Activated CD4-positive, alpha-beta memory T cell treated with anti-CD3 and anti-CD28 coated beads, Interleukin-2, amount 10 ng/mL, durations not matched to agents 7 days and 5 days (primary cell): ENCODE data around the gene SBNO2. TPM values are rescaled to one million over a fixed set of nuclear protein-coding genes. Genes with fewer than 3 reads are reported as not detected.

Experiments
- CTCF ChIA-PET: fragments of 350-600 bp; sonication (Branson Sonifier 250); formaldehyde crosslinking; loops from one replicate; lab custom pipeline; 2021; ENCODE audit warnings: antibody characterized with exemption, inconsistent platforms; lab: Charles Lee
- POLR2A ChIA-PET: fragments of 350-600 bp; sonication (Branson Sonifier 250); formaldehyde crosslinking; loops from one replicate; lab custom pipeline; 2021; ENCODE audit warnings: antibody characterized with exemption; lab: Charles Lee
- DNase-seq: peaks from one replicate; pipeline ENCODE4 v3.0.0-alpha.2; 2020
- H3K27ac Mint-ChIP-seq: one replicate; pipeline ENCODE4 v1.8.0; 2021; ENCODE audit warnings: mild to moderate bottlenecking, mixed read lengths
- H3K27me3 Mint-ChIP-seq: one replicate; pipeline ENCODE4 v1.8.0; 2021; ENCODE audit warnings: mixed read lengths
- H3K36me3 Mint-ChIP-seq: one replicate; pipeline ENCODE4 v1.8.0; 2021; ENCODE audit warnings: low read depth, mixed read lengths
- H3K4me1 Mint-ChIP-seq: one replicate; pipeline ENCODE4 v1.8.0; 2021; ENCODE audit warnings: mixed read lengths
- H3K4me3 Mint-ChIP-seq: one replicate; pipeline ENCODE4 v1.8.0; 2021; ENCODE audit warnings: mild to moderate bottlenecking, mixed read lengths
- H3K9me3 Mint-ChIP-seq: one replicate; pipeline ENCODE4 v1.8.0; 2021; ENCODE audit warnings: mixed read lengths
- total RNA-seq, 2 experiments: library from RNA; stranded (reverse); gene quantifications; one replicate each; pipeline ENCODE4 v1.2.3, GENCODE V29; 2021

SBNO2 gene
- total RNA-seq, 2 experiments from 2014 or later: 94.4 to 98.2 TPM

GRCh38 chr19:1066748-1067340, 107.2 kb downstream of the SBNO2 start, which contains the start of gene ARHGAP45:
Gene ARHGAP45 (plus strand): TSS chr19:1067167. CDS start chr19:1067406, 239 bp downstream.
- ChIA-PET POLR2A (interaction anchor here (1.0 to 6.0 kb wide), 26 partner anchors 9 to 203 kb away, joined by 3 to 334 read pairs (median 7); partner anchors contain the start of genes ABCA7, CBARP, CIRBP and CNN2), CTCF (interaction anchor here (0.6 to 4.6 kb wide), 14 partner anchors 9 to 199 kb away, joined by 3 to 56 read pairs (median 4); partner anchors contain the start of genes ABCA7 and WDR18)
- Mint-ChIP-seq H3K27ac (peak within 1 kb of the TSS; percentile 92), H3K27me3 (no peaks in the 10 kb centered on the region), H3K36me3 (peaks cover 30% of the 10 kb centered on the region), H3K4me3 (peak within 1 kb of the TSS; percentile 97), H3K9me3 (no peaks in the 10 kb centered on the region), H3K4me1 (peaks cover 48% of the 10 kb centered on the region)
- DNase-seq: peak; percentile 88

GRCh38 chr19:1066251-1066747, 107.8 kb downstream of the SBNO2 start:
- Mint-ChIP-seq H3K36me3 (peaks cover 27% of the 10 kb centered on the region), H3K27me3 (no peaks in the 10 kb centered on the region), H3K27ac (no peak overlapping the region), H3K4me1 (peaks cover 45% of the 10 kb centered on the region), H3K4me3 (peak overlapping the region; percentile 64), H3K9me3 (no peaks in the 10 kb centered on the region)
- CTCF ChIA-PET: interaction anchor here (0.8 to 4.6 kb wide), 7 partner anchors 9 to 200 kb away, joined by 3 to 56 read pairs (median 4); no protein-coding TSS in a partner anchor
- POLR2A ChIA-PET: interaction anchor here (1.0 to 6.0 kb wide), 18 partner anchors 8 to 203 kb away, joined by 3 to 334 read pairs (median 10); partner anchors contain the start of genes ABCA7, CIRBP, CNN2 and GPX4
- DNase-seq: no peak

GRCh38 chr19:1065606-1066109, 108.4 kb downstream of the SBNO2 start:
- H3K4me1 Mint-ChIP-seq: peaks cover 45% of the 10 kb centered on the region
- ChIA-PET CTCF (interaction anchor here (1.2 to 4.6 kb wide), 3 partner anchors 10 to 29 kb away, joined by 3 to 56 read pairs (median 6); no protein-coding TSS in a partner anchor), POLR2A (interaction anchor here (0.7 to 6.0 kb wide), 8 partner anchors 16 to 204 kb away, joined by 3 to 334 read pairs (median 20); partner anchors contain the start of genes CNN2, GPX4, RNU6-2 and TMEM259)
- no peaks in the 10 kb centered on the region for H3K27me3 Mint-ChIP-seq
- no peak for DNase-seq
- H3K4me3 Mint-ChIP-seq: peak overlapping the region; percentile 47
- H3K36me3 Mint-ChIP-seq: peaks cover 25% of the 10 kb centered on the region
- H3K27ac Mint-ChIP-seq: peak overlapping the region; percentile 49
- no peaks in the 10 kb centered on the region for H3K9me3 Mint-ChIP-seq

- H3K27ac Mint-ChIP-seq: peak overlapping the region; percentile 51
- ChIA-PET POLR2A (interaction anchor here (0.7 to 6.0 kb wide), 11 partner anchors 15 to 205 kb away, joined by 3 to 334 read pairs (median 4); partner anchors contain the start of genes ABCA7, CNN2, RNU6-2 and WDR18), CTCF (interaction anchor here (0.5 to 4.6 kb wide), 17 partner anchors 10 to 203 kb away, joined by 3 to 56 read pairs (median 4); partner anchors contain the start of gene RNU6-2)
These were observed 109.1 kb downstream of the SBNO2 start for GRCh38 chr19:1064661-1065605.

GRCh38 chr19:1063909-1064660, 110.0 kb downstream of the SBNO2 start:
- no peak overlapping the region for H3K4me3 Mint-ChIP-seq
- H3K27me3 Mint-ChIP-seq: no peaks in the 10 kb centered on the region
- CTCF ChIA-PET: interaction anchor here (0.6 to 4.6 kb wide), 13 partner anchors 9 to 176 kb away, joined by 3 to 56 read pairs (median 4); no protein-coding TSS in a partner anchor
- H3K4me1 Mint-ChIP-seq: peaks cover 37% of the 10 kb centered on the region
- no peaks in the 10 kb centered on the region for H3K9me3 Mint-ChIP-seq
- no peak overlapping the region for H3K27ac Mint-ChIP-seq
- no peak for DNase-seq
- peaks cover 12% of the 10 kb centered on the region for H3K36me3 Mint-ChIP-seq
- POLR2A ChIA-PET: interaction anchor here (0.8 to 6.0 kb wide), 8 partner anchors 19 to 150 kb away, joined by 3 to 334 read pairs (median 5); partner anchors contain the start of genes CNN2, RNU6-2 and WDR18

More at GRCh38 chr19:1064661-1065605, 109.1 kb downstream of the SBNO2 start:
- DNase-seq: peak; percentile 81
- H3K27me3 Mint-ChIP-seq: no peaks in the 10 kb centered on the region
- peak overlapping the region; percentile 47 for H3K4me3 Mint-ChIP-seq
- peaks cover 20% of the 10 kb centered on the region for H3K36me3 Mint-ChIP-seq
- no peaks in the 10 kb centered on the region for H3K9me3 Mint-ChIP-seq
- H3K4me1 Mint-ChIP-seq: peaks cover 42% of the 10 kb centered on the region

GRCh38 chr19:1063030-1063908, 110.8 kb downstream of the SBNO2 start:
- Mint-ChIP-seq H3K4me1 (peaks cover 37% of the 10 kb centered on the region), H3K4me3 (no peak overlapping the region), H3K27ac (no peak overlapping the region), H3K9me3 (no peaks in the 10 kb centered on the region), H3K36me3 (peaks cover 5% of the 10 kb centered on the region), H3K27me3 (no peaks in the 10 kb centered on the region)
- POLR2A ChIA-PET: interaction anchor here (1.1 kb wide), 1 partner anchor 16 kb away, joined by 4 read pairs; no protein-coding TSS in a partner anchor
- peak; percentile 83 for DNase-seq
- CTCF ChIA-PET: interaction anchor here (0.8 to 4.6 kb wide), 4 partner anchors 12 to 151 kb away, joined by 3 to 56 read pairs (median 4); no protein-coding TSS in a partner anchor

- CTCF ChIA-PET: interaction anchor here (0.8 to 1.3 kb wide), 3 partner anchors 13 to 152 kb away, joined by 3 to 6 read pairs (median 3); no protein-coding TSS in a partner anchor
- H3K27me3 Mint-ChIP-seq: no peaks in the 10 kb centered on the region
- no peak overlapping the region for H3K27ac Mint-ChIP-seq
- POLR2A ChIA-PET: interaction anchor here (1.1 kb wide), 1 partner anchor 17 kb away, joined by 4 read pairs; no protein-coding TSS in a partner anchor
- no peak overlapping the region for H3K4me3 Mint-ChIP-seq
- H3K36me3 Mint-ChIP-seq: peaks cover 3% of the 10 kb centered on the region
- H3K9me3 Mint-ChIP-seq: no peaks in the 10 kb centered on the region
- peaks cover 43% of the 10 kb centered on the region for H3K4me1 Mint-ChIP-seq
- DNase-seq: no peak
These were observed 111.6 kb downstream of the SBNO2 start for GRCh38 chr19:1062387-1063029.

- H3K9me3 Mint-ChIP-seq: no peaks in the 10 kb centered on the region
- peaks cover 49% of the 10 kb centered on the region for H3K4me1 Mint-ChIP-seq
- H3K27ac Mint-ChIP-seq: no peak overlapping the region
- CTCF ChIA-PET: interaction anchor here (0.8 to 1.3 kb wide), 3 partner anchors 13 to 152 kb away, joined by 3 to 6 read pairs (median 3); no protein-coding TSS in a partner anchor
- H3K27me3 Mint-ChIP-seq: no peaks in the 10 kb centered on the region
- POLR2A ChIA-PET: interaction anchor here (1.1 kb wide), 1 partner anchor 17 kb away, joined by 4 read pairs; no protein-coding TSS in a partner anchor
- H3K36me3 Mint-ChIP-seq: peaks cover 8% of the 10 kb centered on the region
- no peak for DNase-seq
- no peak overlapping the region for H3K4me3 Mint-ChIP-seq
These were observed 112.1 kb downstream of the SBNO2 start for GRCh38 chr19:1061987-1062386.

- H3K9me3 Mint-ChIP-seq: no peaks in the 10 kb centered on the region
- H3K27me3 Mint-ChIP-seq: no peaks in the 10 kb centered on the region
- H3K4me3 Mint-ChIP-seq: no peak overlapping the region
- ChIA-PET POLR2A (no interaction called here), CTCF (no interaction called here)
- no peak overlapping the region for H3K27ac Mint-ChIP-seq
- peaks cover 17% of the 10 kb centered on the region for H3K36me3 Mint-ChIP-seq
- DNase-seq: no peak
- peaks cover 38% of the 10 kb centered on the region for H3K4me1 Mint-ChIP-seq
These were observed 113.4 kb downstream of the SBNO2 start for GRCh38 chr19:1060689-1061088.

GRCh38 chr19:1058112-1058511, 116.0 kb downstream of the SBNO2 start:
- Mint-ChIP-seq H3K4me3 (no peak overlapping the region), H3K36me3 (peaks cover 15% of the 10 kb centered on the region), H3K27me3 (no peaks in the 10 kb centered on the region), H3K27ac (no peak overlapping the region), H3K4me1 (peaks cover 16% of the 10 kb centered on the region), H3K9me3 (no peaks in the 10 kb centered on the region)
- no peak for DNase-seq
- POLR2A ChIA-PET: interaction anchor here (0.8 to 3.0 kb wide), 6 partner anchors 9 to 73 kb away, joined by 3 to 17 read pairs (median 6); partner anchors contain the start of gene ARHGAP45
- CTCF ChIA-PET: interaction anchor here (0.9 to 1.3 kb wide), 3 partner anchors 21 to 134 kb away, joined by 3 to 5 read pairs (median 5); no protein-coding TSS in a partner anchor
